Activated T-helper 1 cell treated with anti-CD3 and anti-CD28 coated beads, Interleukin-12 subunit alpha, Interleukin-12 subunit beta, Interleukin-2, Interleukin-4 antibody, amounts not matched to agents 30 ng/mL and 10 ng/mL and 1 ng/mL, durations not matched to agents 14 hours and 24 hours and 36 hours (primary cell): ENCODE results near the gene NFIA. TPM values are rescaled to one million over a fixed set of nuclear protein-coding genes. Genes with fewer than 3 reads are reported as not detected.

Experiments used
- DNase-seq: peaks from one replicate; pipeline ENCODE4 v3.0.0; 2021; ENCODE audit warnings: low spot score
- H3K27ac Mint-ChIP-seq: one replicate; pipeline ENCODE4 v1.8.0; 2021; ENCODE audit warnings: mild to moderate bottlenecking, mixed read lengths
- H3K27me3 Mint-ChIP-seq: one replicate; pipeline ENCODE4 v1.8.0; 2022; ENCODE audit warnings: mild to moderate bottlenecking, moderate library complexity, mixed read lengths; ENCODE audit not compliant: insufficient read depth
- H3K36me3 Mint-ChIP-seq: one replicate; pipeline ENCODE4 v1.8.0; 2021; ENCODE audit warnings: low read depth, mixed read lengths
- H3K4me1 Mint-ChIP-seq: one replicate; pipeline ENCODE4 v1.8.0; 2021; ENCODE audit warnings: low read depth, mixed read lengths
- H3K4me3 Mint-ChIP-seq: one replicate; pipeline ENCODE4 v1.8.0; 2021; ENCODE audit warnings: mild to moderate bottlenecking, moderate library complexity, mixed read lengths
- H3K9me3 Mint-ChIP-seq: one replicate; pipeline ENCODE4 v1.8.0; 2021; ENCODE audit warnings: mixed read lengths
- intact Hi-C: fragments of 100-400 bp; cut with micrococcal nuclease; formaldehyde crosslinking; loops from one replicate; pipeline ENCODE4 v1.15.1; 2024
- total RNA-seq: library from RNA; stranded (reverse); gene quantifications from 2 replicates; pipeline ENCODE4 v1.2.3, GENCODE V29; 2022

NFIA gene
- total RNA-seq, 1 donor from 2014 or later: 0.41 TPM

DNA sequence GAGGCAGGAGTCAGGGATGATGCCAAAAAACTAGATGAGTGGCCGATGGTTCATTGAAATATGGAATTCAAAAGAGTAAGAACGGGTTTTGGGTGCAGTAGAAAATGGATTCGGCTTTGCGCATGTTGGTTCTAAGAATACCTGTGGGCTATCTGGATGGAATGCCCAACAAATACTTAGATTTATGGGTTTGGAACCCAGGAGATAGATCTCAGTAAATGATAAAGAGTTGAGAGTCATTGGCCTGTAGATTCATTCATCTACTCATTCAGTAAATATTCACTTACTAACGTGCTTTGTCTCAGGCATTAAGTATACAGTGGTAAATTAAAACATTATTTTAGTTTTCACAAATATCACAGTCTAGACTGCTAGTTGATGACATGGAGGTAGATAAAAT, 247.7 kb downstream of the NFIA start:
- peak overlapping the region; percentile 11 for H3K27ac Mint-ChIP-seq
- intact Hi-C loops: loop anchor here (5.0 to 10.0 kb wide), 3 partner anchors 278 to 1898 kb away; partner anchors contain the start of gene TM2D1
- no peak overlapping the region for H3K4me3 Mint-ChIP-seq
- H3K4me1 Mint-ChIP-seq: peaks cover 34% of the 10 kb centered on the region
- no peaks in the 10 kb centered on the region for H3K9me3 Mint-ChIP-seq
- H3K36me3 Mint-ChIP-seq: no peaks in the 10 kb centered on the region
- no peak for DNase-seq
- peaks cover 10% of the 10 kb centered on the region for H3K27me3 Mint-ChIP-seq

DNA sequence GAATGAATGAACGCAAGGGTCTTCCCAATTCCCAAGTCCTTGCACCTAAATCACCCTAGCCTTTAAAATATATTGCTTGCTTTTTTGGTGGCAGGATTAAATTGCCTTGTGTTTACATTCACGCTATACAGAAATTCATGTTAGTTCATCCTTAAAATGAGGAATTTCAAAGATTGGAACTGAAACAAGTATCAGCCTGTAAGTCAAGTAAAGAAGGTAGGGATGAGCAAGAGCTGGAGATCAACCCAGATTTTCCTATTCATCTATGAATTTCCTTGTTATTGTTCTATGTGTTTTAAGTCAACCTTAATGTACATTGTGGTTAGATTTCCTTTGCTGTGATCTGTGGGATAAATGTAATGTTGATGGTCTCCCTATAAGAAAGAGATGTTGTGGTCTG, 248.2 kb downstream of the NFIA start:
- Mint-ChIP-seq H3K4me1 (peaks cover 29% of the 10 kb centered on the region), H3K9me3 (no peaks in the 10 kb centered on the region), H3K36me3 (no peaks in the 10 kb centered on the region), H3K4me3 (no peak overlapping the region), H3K27ac (no peak overlapping the region), H3K27me3 (peaks cover 11% of the 10 kb centered on the region)
- no peak for DNase-seq
- intact Hi-C loops: loop anchor here (5.0 to 10.0 kb wide), 3 partner anchors 278 to 1898 kb away; partner anchors contain the start of gene TM2D1

DNA sequence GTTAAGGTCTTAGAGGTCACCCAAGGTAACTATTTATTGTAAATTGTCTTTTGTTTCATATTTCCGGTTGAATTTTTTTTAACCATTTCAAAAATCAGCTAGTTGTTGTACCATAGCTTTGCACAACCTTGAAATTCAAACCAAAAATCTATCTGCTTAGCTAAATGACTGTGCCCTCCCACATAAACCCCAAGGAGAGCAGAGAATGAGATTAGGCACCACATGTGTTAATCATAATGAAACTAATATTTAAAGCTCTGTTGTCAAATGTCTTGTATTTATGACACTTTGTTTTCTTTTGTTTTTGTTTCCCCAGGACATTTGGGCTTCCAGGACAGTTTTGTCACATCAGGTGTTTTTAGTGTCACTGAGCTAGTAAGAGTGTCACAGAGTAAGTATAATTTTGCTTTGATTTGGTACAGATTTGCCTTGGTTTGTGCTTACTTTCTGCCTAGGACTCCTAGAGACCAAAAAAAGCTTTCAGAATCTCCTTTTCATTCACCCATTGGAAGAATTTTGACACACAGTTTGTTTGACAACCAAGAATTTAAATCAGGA, 249.9 kb downstream of the NFIA start:
- H3K27me3 Mint-ChIP-seq: peaks cover 23% of the 10 kb centered on the region
- H3K4me3 Mint-ChIP-seq: peak overlapping the region; percentile 4
- peak; percentile 14 for DNase-seq
- intact Hi-C loops: loop anchor here (1.0 to 10.0 kb wide), 9 partner anchors 9 to 1900 kb away; partner anchors contain the start of gene TM2D1
- H3K4me1 Mint-ChIP-seq: peaks cover 29% of the 10 kb centered on the region
- H3K36me3 Mint-ChIP-seq: no peaks in the 10 kb centered on the region
- H3K9me3 Mint-ChIP-seq: no peaks in the 10 kb centered on the region
- peak overlapping the region; percentile 77 for H3K27ac Mint-ChIP-seq

DNA sequence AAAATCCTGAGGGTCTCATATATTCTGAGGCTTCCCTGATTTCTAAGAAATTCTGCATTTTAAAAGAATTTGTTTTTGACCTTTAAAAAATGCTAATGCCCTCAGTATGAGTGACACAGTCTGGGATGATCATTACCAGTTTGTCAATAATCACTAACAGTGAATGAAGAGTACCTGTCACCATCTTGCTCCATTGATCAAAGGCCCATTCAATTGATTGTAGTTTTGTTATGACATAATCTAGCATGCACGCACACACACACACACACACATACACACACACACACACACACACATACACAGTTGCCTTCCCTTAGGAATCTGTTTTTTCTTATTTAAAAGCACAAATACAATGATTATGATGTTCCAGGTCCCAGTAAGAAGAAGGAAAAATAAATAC, 250.4 kb downstream of the NFIA start:
- no peaks in the 10 kb centered on the region for H3K9me3 Mint-ChIP-seq
- peak overlapping the region; percentile 52 for H3K27ac Mint-ChIP-seq
- no peak for DNase-seq
- no peaks in the 10 kb centered on the region for H3K36me3 Mint-ChIP-seq
- H3K27me3 Mint-ChIP-seq: peaks cover 24% of the 10 kb centered on the region
- no peak overlapping the region for H3K4me3 Mint-ChIP-seq
- intact Hi-C loops: loop anchor here (1.0 to 10.0 kb wide), 9 partner anchors 9 to 1900 kb away; partner anchors contain the start of gene TM2D1
- peaks cover 29% of the 10 kb centered on the region for H3K4me1 Mint-ChIP-seq

GRCh38 chr1:61334718-61335589, 252.6 kb downstream of the NFIA start:
- no peak overlapping the region for H3K4me3 Mint-ChIP-seq
- intact Hi-C loops: loop anchor here (5.0 to 10.0 kb wide), 3 partner anchors 283 to 1903 kb away; partner anchors contain the start of gene TM2D1
- H3K9me3 Mint-ChIP-seq: no peaks in the 10 kb centered on the region
- H3K36me3 Mint-ChIP-seq: no peaks in the 10 kb centered on the region
- no peak for DNase-seq
- no peak overlapping the region for H3K27ac Mint-ChIP-seq
- peaks cover 28% of the 10 kb centered on the region for H3K4me1 Mint-ChIP-seq
- H3K27me3 Mint-ChIP-seq: peaks cover 22% of the 10 kb centered on the region

- no peak for DNase-seq
- no peak overlapping the region for H3K27ac Mint-ChIP-seq
- intact Hi-C loops: loop anchor here (10.0 kb wide), 1 partner anchor 388 kb away; the partner anchor contains the start of gene TM2D1
- peaks cover 29% of the 10 kb centered on the region for H3K27me3 Mint-ChIP-seq
- no peaks in the 10 kb centered on the region for H3K9me3 Mint-ChIP-seq
- peaks cover 13% of the 10 kb centered on the region for H3K4me1 Mint-ChIP-seq
- no peaks in the 10 kb centered on the region for H3K36me3 Mint-ChIP-seq
- H3K4me3 Mint-ChIP-seq: no peak overlapping the region
Measured at GRCh38 chr1:61337037-61337436, 254.7 kb downstream of the NFIA start.

GRCh38 chr1:61337441-61337951, 255.1 kb downstream of the NFIA start:
- Mint-ChIP-seq H3K27me3 (peaks cover 29% of the 10 kb centered on the region), H3K27ac (no peak overlapping the region), H3K4me1 (peaks cover 8% of the 10 kb centered on the region), H3K9me3 (no peaks in the 10 kb centered on the region), H3K36me3 (no peaks in the 10 kb centered on the region), H3K4me3 (no peak overlapping the region)
- intact Hi-C loops: loop anchor here (10.0 kb wide), 1 partner anchor 387 kb away; the partner anchor contains the start of gene TM2D1
- no peak for DNase-seq

DNA sequence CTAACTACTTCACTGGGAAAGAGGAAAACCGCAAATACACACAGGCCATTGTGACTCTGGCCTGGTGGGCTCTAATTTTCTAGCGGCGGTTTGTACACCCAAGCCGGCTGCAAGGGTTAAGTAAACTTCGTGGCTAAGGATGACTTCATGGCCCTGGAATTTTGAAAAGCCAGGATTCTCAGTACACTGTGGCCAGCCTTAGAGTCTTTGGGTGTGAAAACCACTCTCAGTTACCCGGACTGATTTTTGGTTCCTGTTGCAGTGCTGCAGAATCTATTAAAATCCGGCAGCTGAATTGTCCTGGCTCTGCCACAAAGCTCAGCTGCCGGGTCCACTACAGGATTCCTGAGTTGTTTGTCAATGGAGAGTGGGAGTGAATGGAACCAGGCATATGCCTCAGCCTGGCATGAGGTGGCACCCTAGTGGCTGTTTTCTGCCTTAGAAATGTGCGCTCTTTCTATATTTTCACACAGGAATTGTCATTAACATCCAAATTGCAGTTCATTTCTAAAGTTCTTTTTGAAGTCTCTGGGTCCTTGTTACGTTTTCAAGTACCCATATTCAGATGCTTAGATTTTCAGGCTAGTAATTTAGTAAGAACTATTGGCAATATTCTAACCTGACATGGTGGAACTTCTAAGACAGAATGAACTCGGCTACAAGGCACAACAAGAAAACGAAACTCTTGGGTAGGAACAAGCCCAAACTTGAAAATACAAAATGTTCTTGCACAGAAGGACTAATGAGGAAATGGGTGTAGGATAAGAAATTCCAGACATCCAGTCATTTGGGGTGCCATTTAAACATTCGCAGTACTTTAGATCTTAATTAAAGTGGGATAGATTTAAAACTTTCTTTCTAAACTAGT, 255.9 kb downstream of the NFIA start:
- Mint-ChIP-seq H3K4me3 (no peak overlapping the region), H3K27me3 (peaks cover 32% of the 10 kb centered on the region), H3K4me1 (peaks cover under 1% of the 10 kb centered on the region), H3K36me3 (no peaks in the 10 kb centered on the region), H3K27ac (no peak overlapping the region), H3K9me3 (no peaks in the 10 kb centered on the region)
- no peak for DNase-seq
- intact Hi-C loops: loop anchor here (10.0 kb wide), 1 partner anchor 387 kb away; the partner anchor contains the start of gene TM2D1

DNA sequence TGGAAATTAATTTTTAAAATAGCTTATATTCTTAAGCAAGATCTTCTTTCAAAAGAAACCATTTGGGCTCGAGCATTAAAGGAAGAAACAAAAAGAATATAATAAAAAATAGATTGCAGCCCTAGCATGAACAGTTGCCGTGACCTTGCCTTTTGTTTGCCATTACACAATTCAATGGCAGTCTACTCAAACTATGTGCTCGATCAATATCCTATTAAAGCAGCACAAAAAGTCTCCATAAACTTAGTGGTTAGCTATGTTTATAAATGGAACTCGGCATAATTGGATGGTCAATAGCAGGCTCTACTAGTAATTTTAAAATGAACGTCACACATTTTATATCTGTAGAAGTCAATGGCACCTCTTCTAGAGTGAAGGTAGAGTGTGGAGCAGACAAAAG, 256.5 kb downstream of the NFIA start:
- no peaks in the 10 kb centered on the region for H3K4me1 Mint-ChIP-seq
- DNase-seq: no peak
- intact Hi-C loops: loop anchor here (10.0 kb wide), 1 partner anchor 386 kb away; the partner anchor contains the start of gene TM2D1

GRCh38 chr1:61341426-61341825, 259.1 kb downstream of the NFIA start:
- intact Hi-C loops: no loop called here
- no peak for DNase-seq
- peaks cover 21% of the 10 kb centered on the region for H3K27me3 Mint-ChIP-seq
- no peaks in the 10 kb centered on the region for H3K9me3 Mint-ChIP-seq
- no peak overlapping the region for H3K27ac Mint-ChIP-seq
- H3K36me3 Mint-ChIP-seq: no peaks in the 10 kb centered on the region
- no peak overlapping the region for H3K4me3 Mint-ChIP-seq
- no peaks in the 10 kb centered on the region for H3K4me1 Mint-ChIP-seq

More for the DNA sequence above, 256.5 kb downstream of the NFIA start:
- H3K36me3 Mint-ChIP-seq: no peaks in the 10 kb centered on the region
- H3K27me3 Mint-ChIP-seq: peaks cover 32% of the 10 kb centered on the region
- no peak overlapping the region for H3K4me3 Mint-ChIP-seq
- H3K9me3 Mint-ChIP-seq: no peaks in the 10 kb centered on the region
- no peak overlapping the region for H3K27ac Mint-ChIP-seq

DNA sequence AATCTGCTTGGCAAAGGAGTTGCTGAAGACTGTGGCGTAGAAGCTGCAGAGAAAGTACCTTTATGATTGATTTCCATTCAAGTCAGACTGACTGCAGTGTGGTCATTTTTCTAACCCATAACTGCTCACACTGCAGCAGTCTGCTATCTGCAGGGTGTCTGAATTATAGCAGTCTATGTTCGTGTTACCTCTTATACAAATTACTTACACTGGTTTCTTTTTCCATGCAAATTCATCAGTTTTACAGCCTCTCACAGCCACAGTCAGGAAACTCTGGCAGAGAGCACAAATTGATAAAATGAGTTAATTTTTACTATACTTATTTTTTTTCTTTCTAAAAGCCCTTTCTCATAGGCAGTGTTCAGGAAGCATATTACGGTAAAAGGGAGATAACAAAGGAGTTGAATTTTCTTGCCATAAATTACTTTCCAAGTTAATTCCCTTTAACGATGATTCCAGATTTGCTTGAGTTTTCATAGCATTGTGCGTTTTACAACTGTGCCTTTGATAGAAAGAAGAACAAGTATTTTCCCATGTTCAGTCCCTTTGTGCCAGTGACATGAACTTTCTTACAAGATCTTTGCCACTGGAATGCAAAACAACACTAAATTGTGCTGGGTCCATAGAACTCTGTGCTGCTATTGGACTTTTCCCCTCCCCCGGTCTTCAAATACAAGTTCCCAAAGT, 261.5 kb downstream of the NFIA start:
- no peak overlapping the region for H3K4me3 Mint-ChIP-seq

GRCh38 chr1:61344696-61345095, 262.3 kb downstream of the NFIA start:
- H3K36me3 Mint-ChIP-seq: no peaks in the 10 kb centered on the region
- no peaks in the 10 kb centered on the region for H3K4me1 Mint-ChIP-seq
- peaks cover 13% of the 10 kb centered on the region for H3K27me3 Mint-ChIP-seq
- H3K9me3 Mint-ChIP-seq: peaks cover 2% of the 10 kb centered on the region
- intact Hi-C loops: no loop called here
- no peak overlapping the region for H3K4me3 Mint-ChIP-seq
- H3K27ac Mint-ChIP-seq: no peak overlapping the region
- no peak for DNase-seq

More for the DNA sequence above, 261.5 kb downstream of the NFIA start:
- H3K4me1 Mint-ChIP-seq: no peaks in the 10 kb centered on the region
- intact Hi-C loops: no loop called here
- no peak for DNase-seq
- H3K9me3 Mint-ChIP-seq: peaks cover 2% of the 10 kb centered on the region
- no peak overlapping the region for H3K27ac Mint-ChIP-seq
- H3K27me3 Mint-ChIP-seq: peaks cover 13% of the 10 kb centered on the region
- H3K36me3 Mint-ChIP-seq: no peaks in the 10 kb centered on the region
